ENCODE data around the gene TMEM140.

TMEM140 gene

DNA sequence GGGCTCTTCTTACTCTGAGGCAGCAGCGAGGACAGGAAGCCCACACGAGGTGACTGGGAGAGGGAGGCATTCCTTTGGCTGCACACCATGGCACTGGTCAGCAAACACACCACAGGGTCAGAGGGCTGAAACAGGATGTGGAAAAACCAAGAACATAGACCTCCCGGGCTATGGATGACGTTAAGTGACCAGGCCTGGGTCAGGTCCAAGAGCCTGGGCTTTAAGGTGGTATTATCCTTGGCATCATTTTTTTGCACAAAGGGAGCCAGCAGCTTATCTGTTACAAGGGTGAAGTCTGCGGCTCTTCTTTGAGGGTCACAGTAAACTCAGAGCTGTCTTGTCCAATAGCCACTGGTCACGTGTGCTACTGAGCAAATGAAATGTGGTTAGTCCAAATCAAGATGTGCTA is 56.5 kb downstream of the TMEM140 start:
- Histone ChIP-seq H3K4me1 (ENCODE audit: control insufficient read depth in 1 of 2, insufficient read depth in 2 of 2, low read length in 2 of 2) (peaks cover 4 to 6% of the 10 kb centered on the region in 2 donors), H3K27me3 (ENCODE audit: control insufficient read depth in 1 of 2, insufficient read depth in 2 of 2, low read length in 2 of 2) (no peaks in the 10 kb centered on the region), H3K9ac (ENCODE audit: low read depth in 1 of 2, low read length in 2 of 2) (no peak overlapping the region), H3K36me3 (ENCODE audit: control insufficient read depth in 1 of 2, insufficient read depth in 2 of 2, low read length in 2 of 2) (peaks cover 0 to 43% of the 10 kb centered on the region in 2 donors), H3K4me3 (ENCODE audit: low read depth in 1 of 2, low read length in 2 of 2) (no peak overlapping the region), H3K9me3 (ENCODE audit: control insufficient read depth in 1 of 2, low read length in 2 of 2) (no peaks in the 10 kb centered on the region), H3K27ac (ENCODE audit: low read depth, low read length) (no peak overlapping the region)

DNA sequence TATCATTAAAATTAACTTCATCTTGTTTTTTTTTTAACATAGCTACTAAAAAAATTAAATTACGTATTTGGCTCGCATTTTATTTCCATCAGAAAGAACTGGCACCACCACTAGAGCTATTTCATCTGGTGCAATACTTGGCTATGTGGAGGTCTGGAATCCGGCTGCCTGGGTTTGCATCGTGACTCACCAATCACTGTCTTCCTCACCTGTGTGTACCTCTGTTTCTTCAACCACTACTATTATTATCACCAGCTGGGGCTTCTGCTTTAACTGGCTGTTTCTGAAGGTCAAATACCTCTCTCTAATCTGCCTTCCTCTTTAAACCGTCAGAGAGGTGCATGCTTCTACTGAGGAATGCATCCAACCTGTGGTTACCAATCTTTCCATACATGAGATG is 57.0 kb downstream of the TMEM140 start:
- H3K4me1 ChIP-seq (ENCODE audit: control insufficient read depth in 1 of 2, insufficient read depth in 2 of 2, low read length in 2 of 2): peaks cover 4 to 11% of the 10 kb centered on the region in 2 donors
- H3K9me3 ChIP-seq (ENCODE audit: control insufficient read depth in 1 of 2, low read length in 2 of 2): no peaks in the 10 kb centered on the region
- no peak overlapping the region for H3K4me3 ChIP-seq (ENCODE audit: low read depth in 1 of 2, low read length in 2 of 2)
- H3K9ac ChIP-seq (ENCODE audit: low read depth in 1 of 2, low read length in 2 of 2): no peak overlapping the region
- H3K36me3 ChIP-seq (ENCODE audit: control insufficient read depth in 1 of 2, insufficient read depth in 2 of 2, low read length in 2 of 2): peaks cover 0 to 38% of the 10 kb centered on the region in 2 donors
- H3K27me3 ChIP-seq (ENCODE audit: control insufficient read depth in 1 of 2, insufficient read depth in 2 of 2, low read length in 2 of 2): no peaks in the 10 kb centered on the region
- no peak overlapping the region for H3K27ac ChIP-seq (ENCODE audit: low read depth, low read length)

DNA sequence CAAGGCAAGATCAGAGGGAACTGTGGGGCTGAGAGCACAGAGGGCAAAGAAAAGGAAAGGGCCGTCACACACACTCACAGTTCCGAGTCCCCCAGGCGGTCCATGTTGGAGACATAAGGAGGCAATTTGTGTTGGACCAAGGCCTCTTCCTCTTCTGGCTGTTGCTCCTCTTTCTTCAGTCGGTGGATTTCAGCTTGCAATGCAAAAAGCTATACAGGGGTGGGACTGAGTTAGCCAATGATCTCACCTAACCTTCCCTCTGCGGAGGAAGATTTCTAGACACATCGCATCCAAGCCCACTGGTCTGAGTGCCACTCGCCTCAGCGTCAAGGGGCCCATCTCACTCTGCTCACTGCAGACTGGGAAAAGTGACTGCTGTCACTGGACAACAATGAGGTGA is 58.0 kb downstream of the TMEM140 start:
- no peak overlapping the region for H3K4me3 ChIP-seq (ENCODE audit: low read depth in 1 of 2, low read length in 2 of 2)
- H3K9ac ChIP-seq (ENCODE audit: low read depth in 1 of 2, low read length in 2 of 2): no peak overlapping the region
- peaks cover 10 to 16% of the 10 kb centered on the region in 2 donors for H3K4me1 ChIP-seq (ENCODE audit: control insufficient read depth in 1 of 2, insufficient read depth in 2 of 2, low read length in 2 of 2)
- H3K9me3 ChIP-seq (ENCODE audit: control insufficient read depth in 1 of 2, low read length in 2 of 2): no peaks in the 10 kb centered on the region
- H3K36me3 ChIP-seq (ENCODE audit: control insufficient read depth in 1 of 2, insufficient read depth in 2 of 2, low read length in 2 of 2): peaks cover 0 to 28% of the 10 kb centered on the region in 2 donors
- H3K27ac ChIP-seq (ENCODE audit: low read depth, low read length): no peak overlapping the region
- no peaks in the 10 kb centered on the region for H3K27me3 ChIP-seq (ENCODE audit: control insufficient read depth in 1 of 2, insufficient read depth in 2 of 2, low read length in 2 of 2)

GRCh38 chr7:135206941-135207391 is 59.1 kb downstream of the TMEM140 start:
- no peak overlapping the region for H3K4me3 ChIP-seq (ENCODE audit: low read depth in 1 of 2, low read length in 2 of 2)
- H3K36me3 ChIP-seq (ENCODE audit: control insufficient read depth in 1 of 2, insufficient read depth in 2 of 2, low read length in 2 of 2): peaks cover 0 to 25% of the 10 kb centered on the region in 2 donors
- peaks cover 11 to 16% of the 10 kb centered on the region in 2 donors for H3K4me1 ChIP-seq (ENCODE audit: control insufficient read depth in 1 of 2, insufficient read depth in 2 of 2, low read length in 2 of 2)
- H3K27ac ChIP-seq (ENCODE audit: low read depth, low read length): peak overlapping the region; percentile 38
- no peak overlapping the region for H3K9ac ChIP-seq (ENCODE audit: low read depth in 1 of 2, low read length in 2 of 2)
- no peaks in the 10 kb centered on the region for H3K9me3 ChIP-seq (ENCODE audit: control insufficient read depth in 1 of 2, low read length in 2 of 2)
- no peaks in the 10 kb centered on the region for H3K27me3 ChIP-seq (ENCODE audit: control insufficient read depth in 1 of 2, insufficient read depth in 2 of 2, low read length in 2 of 2)

- Histone ChIP-seq H3K9ac (ENCODE audit: low read depth in 1 of 2, low read length in 2 of 2) (no peak overlapping the region), H3K36me3 (ENCODE audit: control insufficient read depth in 1 of 2, insufficient read depth in 2 of 2, low read length in 2 of 2) (peaks cover 0 to 25% of the 10 kb centered on the region in 2 donors), H3K4me1 (ENCODE audit: control insufficient read depth in 1 of 2, insufficient read depth in 2 of 2, low read length in 2 of 2) (peaks cover 11 to 16% of the 10 kb centered on the region in 2 donors)
Observed at GRCh38 chr7:135207406-135208101, 59.7 kb downstream of the TMEM140 start.

GRCh38 chr7:135208102-135208793 is 60.4 kb downstream of the TMEM140 start:
- Histone ChIP-seq H3K4me1 (ENCODE audit: control insufficient read depth in 1 of 2, insufficient read depth in 2 of 2, low read length in 2 of 2) (peaks cover 11 to 16% of the 10 kb centered on the region in 2 donors), H3K4me3 (ENCODE audit: low read depth in 1 of 2, low read length in 2 of 2) (no peak overlapping the region), H3K9me3 (ENCODE audit: control insufficient read depth in 1 of 2, low read length in 2 of 2) (no peaks in the 10 kb centered on the region), H3K27ac (ENCODE audit: low read depth, low read length) (peak overlapping the region; percentile 60), H3K36me3 (ENCODE audit: control insufficient read depth in 1 of 2, insufficient read depth in 2 of 2, low read length in 2 of 2) (peaks cover 0 to 21% of the 10 kb centered on the region in 2 donors), H3K27me3 (ENCODE audit: control insufficient read depth in 1 of 2, insufficient read depth in 2 of 2, low read length in 2 of 2) (no peaks in the 10 kb centered on the region), H3K9ac (ENCODE audit: low read depth in 1 of 2, low read length in 2 of 2) (no peak overlapping the region)

More at GRCh38 chr7:135207406-135208101, 59.7 kb downstream of the TMEM140 start:
- Histone ChIP-seq H3K27ac (ENCODE audit: low read depth, low read length) (peak overlapping the region; percentile 38), H3K9me3 (ENCODE audit: control insufficient read depth in 1 of 2, low read length in 2 of 2) (no peaks in the 10 kb centered on the region), H3K4me3 (ENCODE audit: low read depth in 1 of 2, low read length in 2 of 2) (no peak overlapping the region), H3K27me3 (ENCODE audit: control insufficient read depth in 1 of 2, insufficient read depth in 2 of 2, low read length in 2 of 2) (no peaks in the 10 kb centered on the region)

DNA sequence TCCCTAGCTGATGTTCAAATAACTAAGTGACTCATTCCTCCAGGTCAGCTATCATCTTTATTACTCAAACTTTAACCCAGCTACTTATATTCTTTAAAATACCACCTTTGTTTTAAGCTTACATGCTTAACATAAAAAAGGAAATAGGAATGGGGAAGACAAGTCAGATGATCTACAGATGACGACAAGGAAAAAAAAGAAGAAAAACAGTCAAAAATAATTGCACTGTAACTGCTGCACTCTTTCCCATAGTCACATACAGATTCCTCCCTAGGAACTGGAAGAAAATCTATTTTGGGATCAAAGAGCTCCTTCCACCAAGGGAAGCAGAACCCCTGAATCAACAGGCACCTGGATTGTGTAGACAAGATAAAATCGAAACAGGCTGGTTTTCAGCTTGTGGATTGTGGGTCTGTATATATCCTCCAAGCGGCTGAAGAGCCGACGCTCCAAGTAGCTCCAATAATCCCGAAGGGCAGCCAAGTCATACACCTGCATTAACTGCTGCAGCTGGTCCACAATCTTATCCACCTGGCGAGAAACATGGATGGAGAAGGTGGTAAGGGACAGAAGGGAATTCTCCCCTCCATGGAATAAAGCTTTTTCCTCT is 61.5 kb downstream of the TMEM140 start:
- H3K27ac ChIP-seq (ENCODE audit: low read depth, low read length): no peak overlapping the region
- H3K9me3 ChIP-seq (ENCODE audit: control insufficient read depth in 1 of 2, low read length in 2 of 2): no peaks in the 10 kb centered on the region
- H3K27me3 ChIP-seq (ENCODE audit: control insufficient read depth in 1 of 2, insufficient read depth in 2 of 2, low read length in 2 of 2): no peaks in the 10 kb centered on the region
- no peak overlapping the region for H3K9ac ChIP-seq (ENCODE audit: low read depth in 1 of 2, low read length in 2 of 2)
- H3K36me3 ChIP-seq (ENCODE audit: control insufficient read depth in 1 of 2, insufficient read depth in 2 of 2, low read length in 2 of 2): peaks cover 0 to 11% of the 10 kb centered on the region in 2 donors
- peaks cover 11 to 16% of the 10 kb centered on the region in 2 donors for H3K4me1 ChIP-seq (ENCODE audit: control insufficient read depth in 1 of 2, insufficient read depth in 2 of 2, low read length in 2 of 2)
- no peak overlapping the region for H3K4me3 ChIP-seq (ENCODE audit: low read depth in 1 of 2, low read length in 2 of 2)

DNA sequence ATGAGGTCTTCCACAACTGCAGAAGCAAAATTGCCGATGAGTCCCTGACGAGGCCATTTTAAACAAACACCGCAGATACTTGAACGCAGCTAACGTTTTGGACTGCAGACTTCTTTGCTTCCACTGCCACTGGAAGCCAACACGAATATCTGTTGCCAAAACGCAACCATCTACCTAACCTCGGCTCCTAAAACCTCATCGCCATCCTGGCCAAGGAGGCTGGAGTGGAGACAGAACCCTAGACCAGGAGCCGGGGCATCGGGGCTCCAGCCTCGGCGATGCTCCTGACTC is 63.0 kb downstream of the TMEM140 start:
- Histone ChIP-seq H3K9me3 (ENCODE audit: control insufficient read depth in 1 of 2, low read length in 2 of 2) (no peaks in the 10 kb centered on the region), H3K27me3 (ENCODE audit: control insufficient read depth in 1 of 2, insufficient read depth in 2 of 2, low read length in 2 of 2) (no peaks in the 10 kb centered on the region), H3K36me3 (ENCODE audit: control insufficient read depth in 1 of 2, insufficient read depth in 2 of 2, low read length in 2 of 2) (peaks cover 0 to 2% of the 10 kb centered on the region in 2 donors), H3K9ac (ENCODE audit: low read depth in 1 of 2, low read length in 2 of 2) (peak overlapping the region; percentile 83 to 88), H3K27ac (ENCODE audit: low read depth, low read length) (peak overlapping the region; percentile 69), H3K4me1 (ENCODE audit: control insufficient read depth in 1 of 2, insufficient read depth in 2 of 2, low read length in 2 of 2) (peaks cover 11 to 16% of the 10 kb centered on the region in 2 donors), H3K4me3 (ENCODE audit: low read depth in 1 of 2, low read length in 2 of 2) (peak overlapping the region; percentile 92 to 95)

GRCh38 chr7:135211179-135211945 is 63.5 kb downstream of the TMEM140 start, which contains the start of gene WDR91:
Gene WDR91 (minus strand): TSS chr7:135211526. CDS start chr7:135211502, 24 bp downstream.
- peak within 1 kb of the TSS; percentile 83 to 88 for H3K9ac ChIP-seq (ENCODE audit: low read depth in 1 of 2, low read length in 2 of 2)
- peaks cover 11 to 16% of the 10 kb centered on the region in 2 donors for H3K4me1 ChIP-seq (ENCODE audit: control insufficient read depth in 1 of 2, insufficient read depth in 2 of 2, low read length in 2 of 2)
- H3K27me3 ChIP-seq (ENCODE audit: control insufficient read depth in 1 of 2, insufficient read depth in 2 of 2, low read length in 2 of 2): no peaks in the 10 kb centered on the region
- H3K9me3 ChIP-seq (ENCODE audit: control insufficient read depth in 1 of 2, low read length in 2 of 2): no peaks in the 10 kb centered on the region
- peak within 1 kb of the TSS; percentile 69 for H3K27ac ChIP-seq (ENCODE audit: low read depth, low read length)
- peak within 1 kb of the TSS; percentile 92 to 95 for H3K4me3 ChIP-seq (ENCODE audit: low read depth in 1 of 2, low read length in 2 of 2)
- H3K36me3 ChIP-seq (ENCODE audit: control insufficient read depth in 1 of 2, insufficient read depth in 2 of 2, low read length in 2 of 2): no peaks in the 10 kb centered on the region

Data from duodenal mucosa (tissue), 2 donors.